Ishikawa (cell line): ENCODE measurements around the gene KARS1.

Experiments used
- CEBPB ChIP-seq: IDR thresholded peaks from 2 replicates; pipeline ENCODE4 v1.6.1; 2012
- CREB1 ChIP-seq: IDR thresholded peaks from 2 replicates; pipeline ENCODE4 v1.6.1; 2012; ENCODE audit warnings: low read depth
- EGR1 ChIP-seq: IDR thresholded peaks from 2 replicates; pipeline ENCODE4 v1.6.1; 2012
- EP300 ChIP-seq: IDR thresholded peaks from 2 replicates; pipeline ENCODE4 v1.6.1; 2012; ENCODE audit warnings: borderline replicate concordance
- FOXM1 ChIP-seq: IDR thresholded peaks from 2 replicates; pipeline ENCODE4 v1.6.1; 2012; ENCODE audit warnings: low read depth, borderline replicate concordance
- NFIC ChIP-seq: IDR thresholded peaks from 2 replicates; pipeline ENCODE4 v1.6.1; 2012
- RAD21 ChIP-seq: IDR thresholded peaks from 2 replicates; pipeline ENCODE4 v1.6.1; 2012; ENCODE audit warnings: low read depth
- TAF1 ChIP-seq: IDR thresholded peaks from 2 replicates; pipeline ENCODE4 v1.6.1; 2012; ENCODE audit warnings: low read depth, mild to moderate bottlenecking
- TCF12 ChIP-seq: IDR thresholded peaks from 2 replicates; pipeline ENCODE4 v1.6.1; 2012; ENCODE audit warnings: low read depth
- TEAD4 ChIP-seq: IDR thresholded peaks from 2 replicates; pipeline ENCODE4 v1.6.1; 2012
- USF1 ChIP-seq: IDR thresholded peaks from 2 replicates; pipeline ENCODE4 v1.6.1; 2012
- YY1 ChIP-seq: IDR thresholded peaks from 2 replicates; pipeline ENCODE4 v1.6.1; 2012; ENCODE audit warnings: low read depth
- ZBTB7A ChIP-seq: IDR thresholded peaks from 2 replicates; pipeline ENCODE4 v1.6.1; 2012; ENCODE audit warnings: low read depth
- TF ChIP-seq, protein P1 (sequence below): IDR thresholded peaks from 2 replicates; pipeline ENCODE4 v1.6.1; 2012
- TF ChIP-seq, protein P2 (sequence below): IDR thresholded peaks from 2 replicates; pipeline ENCODE4 v1.6.1; 2012; ENCODE audit warnings: low read depth, mild to moderate bottlenecking

KARS1 gene

GRCh38 chr16:75676909-75677308, 29.4 kb upstream of the KARS1 start, which contains the start of gene CPHXL2:
CPHXL2 (minus strand) TSS chr16:75677009; CDS start chr16:75676999, 10 bp downstream.
- TF ChIP-seq, protein P1, sequence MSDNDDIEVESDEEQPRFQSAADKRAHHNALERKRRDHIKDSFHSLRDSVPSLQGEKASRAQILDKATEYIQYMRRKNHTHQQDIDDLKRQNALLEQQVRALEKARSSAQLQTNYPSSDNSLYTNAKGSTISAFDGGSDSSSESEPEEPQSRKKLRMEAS: no peak
- no peak for TF ChIP-seq NFIC

- TF ChIP-seq FOXM1: no peak
Measured at GRCh38 chr16:75667503-75667902, 20.0 kb upstream of the KARS1 start.

- TF ChIP-seq, protein P1: no peak
- no peak for TF ChIP-seq USF1
Measured at GRCh38 chr16:75660726-75661302, 13.3 kb upstream of the KARS1 start.

- TF ChIP-seq, protein P2, sequence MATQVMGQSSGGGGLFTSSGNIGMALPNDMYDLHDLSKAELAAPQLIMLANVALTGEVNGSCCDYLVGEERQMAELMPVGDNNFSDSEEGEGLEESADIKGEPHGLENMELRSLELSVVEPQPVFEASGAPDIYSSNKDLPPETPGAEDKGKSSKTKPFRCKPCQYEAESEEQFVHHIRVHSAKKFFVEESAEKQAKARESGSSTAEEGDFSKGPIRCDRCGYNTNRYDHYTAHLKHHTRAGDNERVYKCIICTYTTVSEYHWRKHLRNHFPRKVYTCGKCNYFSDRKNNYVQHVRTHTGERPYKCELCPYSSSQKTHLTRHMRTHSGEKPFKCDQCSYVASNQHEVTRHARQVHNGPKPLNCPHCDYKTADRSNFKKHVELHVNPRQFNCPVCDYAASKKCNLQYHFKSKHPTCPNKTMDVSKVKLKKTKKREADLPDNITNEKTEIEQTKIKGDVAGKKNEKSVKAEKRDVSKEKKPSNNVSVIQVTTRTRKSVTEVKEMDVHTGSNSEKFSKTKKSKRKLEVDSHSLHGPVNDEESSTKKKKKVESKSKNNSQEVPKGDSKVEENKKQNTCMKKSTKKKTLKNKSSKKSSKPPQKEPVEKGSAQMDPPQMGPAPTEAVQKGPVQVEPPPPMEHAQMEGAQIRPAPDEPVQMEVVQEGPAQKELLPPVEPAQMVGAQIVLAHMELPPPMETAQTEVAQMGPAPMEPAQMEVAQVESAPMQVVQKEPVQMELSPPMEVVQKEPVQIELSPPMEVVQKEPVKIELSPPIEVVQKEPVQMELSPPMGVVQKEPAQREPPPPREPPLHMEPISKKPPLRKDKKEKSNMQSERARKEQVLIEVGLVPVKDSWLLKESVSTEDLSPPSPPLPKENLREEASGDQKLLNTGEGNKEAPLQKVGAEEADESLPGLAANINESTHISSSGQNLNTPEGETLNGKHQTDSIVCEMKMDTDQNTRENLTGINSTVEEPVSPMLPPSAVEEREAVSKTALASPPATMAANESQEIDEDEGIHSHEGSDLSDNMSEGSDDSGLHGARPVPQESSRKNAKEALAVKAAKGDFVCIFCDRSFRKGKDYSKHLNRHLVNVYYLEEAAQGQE: no peak
- TF ChIP-seq CREB1: no peak
- no peak for TF ChIP-seq EGR1
- no peak for TF ChIP-seq EP300
- TF ChIP-seq NFIC: no peak
- no peak for TF ChIP-seq TEAD4
- TF ChIP-seq, protein P1: no peak
- no peak for TF ChIP-seq RAD21
- TF ChIP-seq YY1: no peak
Measured at GRCh38 chr16:75660321-75660720, 12.9 kb upstream of the KARS1 start.

GRCh38 chr16:75658175-75658574, 10.7 kb upstream of the KARS1 start:
- TF ChIP-seq CEBPB (no peak), TCF12 (no peak), EGR1 (no peak), TEAD4 (no peak), TAF1 (no peak), EP300 (no peak), FOXM1 (no peak), RAD21 (no peak), ZBTB7A (no peak), USF1 (no peak), NFIC (no peak), YY1 (no peak), CREB1 (no peak)
- TF ChIP-seq, protein P1: no peak
- TF ChIP-seq, protein P2: no peak

DNA sequence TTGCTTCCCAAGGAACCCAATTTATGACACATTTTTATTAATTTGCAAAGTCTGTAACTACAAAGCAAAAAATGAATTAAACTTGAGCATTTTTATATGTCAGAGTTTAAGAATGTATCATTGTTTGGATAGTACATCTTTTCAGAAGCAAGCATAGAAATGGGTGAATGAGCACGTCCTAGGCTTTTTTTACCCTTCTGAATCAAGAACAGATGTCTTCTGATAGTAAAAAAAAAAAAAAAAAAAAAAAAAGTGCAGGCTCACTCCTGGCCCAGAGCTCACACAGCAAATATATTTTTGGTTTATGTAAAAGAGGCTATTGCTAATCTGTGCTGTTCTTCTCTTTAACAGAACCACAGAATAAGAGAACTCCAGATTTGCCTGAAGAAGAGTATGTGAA, 6.5 kb upstream of the KARS1 start:
- TF ChIP-seq CEBPB (no peak), FOXM1 (no peak), YY1 (no peak), TEAD4 (no peak), CREB1 (no peak), TAF1 (no peak), RAD21 (no peak), NFIC (no peak), ZBTB7A (no peak), EGR1 (no peak), TCF12 (no peak), USF1 (no peak), EP300 (no peak)
- TF ChIP-seq, protein P1: no peak
- TF ChIP-seq, protein P2: no peak
